HG03432 (cell line): ENCODE results near the gene KAT2B.

Experiments used
- ATAC-seq: cut with Tn5 transposase; IDR thresholded peaks from one replicate; pipeline ENCODE4 v1.9.1; 2021; ENCODE audit warnings: mild to moderate bottlenecking, moderate library complexity; ENCODE audit not compliant: unreplicated experiment

The KAT2B gene

GRCh38 chr3:20095470-20095869 is 55.2 kb downstream of the KAT2B start:
- ATAC-seq = no peak

DNA sequence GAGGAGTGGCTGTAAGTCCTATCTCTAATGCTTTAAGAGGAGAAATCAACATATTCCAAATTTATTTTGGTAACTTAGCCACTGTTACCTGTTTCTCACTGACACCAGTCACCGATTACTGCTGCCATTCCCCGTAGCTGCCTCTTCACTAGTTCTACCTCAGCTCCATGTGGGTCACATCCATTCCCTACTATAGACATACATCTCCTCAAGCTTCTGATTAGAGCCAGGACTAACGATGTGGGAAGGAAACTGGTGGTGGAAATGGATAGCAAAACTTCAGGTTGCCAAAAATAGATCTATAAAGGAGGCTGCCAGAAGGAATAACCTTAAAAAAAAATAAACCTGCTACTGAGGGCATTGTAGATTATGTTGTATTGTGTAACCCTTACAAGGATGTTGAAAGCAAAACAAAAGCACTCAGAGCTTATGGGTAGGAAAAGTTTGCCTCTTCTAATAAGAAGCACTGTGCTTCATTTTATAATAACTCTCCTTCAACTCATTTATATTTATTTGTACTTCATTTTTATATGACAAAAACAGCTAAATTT is 56.0 kb downstream of the KAT2B start:
- no peak for ATAC-seq

GRCh38 chr3:20097015-20097414 is 56.8 kb downstream of the KAT2B start:
- ATAC-seq = no peak

- ATAC-seq = no peak
Measured at GRCh38 chr3:20099060-20099459, 58.8 kb downstream of the KAT2B start.

DNA sequence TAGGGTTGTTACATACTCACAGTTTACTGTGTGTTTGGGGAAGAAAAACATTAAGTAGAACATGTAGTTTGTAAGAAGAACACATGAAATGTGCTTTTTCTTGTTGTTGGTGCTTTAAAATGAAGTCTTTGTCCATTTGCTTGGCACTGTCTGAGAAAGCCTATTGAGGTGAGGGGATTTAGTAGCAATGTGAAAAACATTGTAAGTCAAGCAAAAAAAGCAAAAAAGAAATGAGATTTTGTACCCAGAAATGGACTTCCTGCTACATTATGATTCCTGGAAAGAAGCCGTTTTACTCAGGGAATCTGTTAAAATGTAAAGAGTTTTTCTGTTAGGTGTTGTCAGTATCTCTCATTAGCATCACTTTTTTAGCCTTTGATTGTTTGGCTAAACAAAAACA is 59.9 kb downstream of the KAT2B start:
- ATAC-seq = no peak

- ATAC-seq = no peak
Measured at GRCh38 chr3:20101041-20101440, 60.8 kb downstream of the KAT2B start.

- ATAC-seq = peak; percentile 27
Measured at GRCh38 chr3:20103731-20104130, 63.5 kb downstream of the KAT2B start.

DNA sequence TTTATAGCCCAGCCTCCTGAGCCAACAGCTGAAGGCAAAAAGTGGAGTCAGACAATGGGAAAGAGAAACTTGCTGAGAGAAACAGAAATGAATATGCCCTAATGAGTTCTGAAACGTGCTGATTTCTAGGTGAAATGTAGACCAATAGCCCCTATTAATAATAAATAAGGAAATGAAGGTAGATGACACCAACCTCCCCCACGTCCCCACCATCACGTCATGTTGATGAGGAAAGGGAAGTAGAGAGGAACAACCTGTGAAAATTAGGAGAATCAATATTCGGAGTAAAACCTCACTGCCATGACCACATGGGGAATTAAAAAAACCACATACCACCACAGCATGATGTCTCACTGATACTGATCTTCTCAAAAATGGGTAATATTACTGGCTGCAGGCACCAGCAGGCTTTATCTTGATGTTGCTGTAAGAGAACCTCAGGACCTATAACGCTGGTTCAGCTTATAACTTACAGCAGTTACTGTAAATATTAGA is 64.0 kb downstream of the KAT2B start:
- peak; percentile 84 for ATAC-seq

DNA sequence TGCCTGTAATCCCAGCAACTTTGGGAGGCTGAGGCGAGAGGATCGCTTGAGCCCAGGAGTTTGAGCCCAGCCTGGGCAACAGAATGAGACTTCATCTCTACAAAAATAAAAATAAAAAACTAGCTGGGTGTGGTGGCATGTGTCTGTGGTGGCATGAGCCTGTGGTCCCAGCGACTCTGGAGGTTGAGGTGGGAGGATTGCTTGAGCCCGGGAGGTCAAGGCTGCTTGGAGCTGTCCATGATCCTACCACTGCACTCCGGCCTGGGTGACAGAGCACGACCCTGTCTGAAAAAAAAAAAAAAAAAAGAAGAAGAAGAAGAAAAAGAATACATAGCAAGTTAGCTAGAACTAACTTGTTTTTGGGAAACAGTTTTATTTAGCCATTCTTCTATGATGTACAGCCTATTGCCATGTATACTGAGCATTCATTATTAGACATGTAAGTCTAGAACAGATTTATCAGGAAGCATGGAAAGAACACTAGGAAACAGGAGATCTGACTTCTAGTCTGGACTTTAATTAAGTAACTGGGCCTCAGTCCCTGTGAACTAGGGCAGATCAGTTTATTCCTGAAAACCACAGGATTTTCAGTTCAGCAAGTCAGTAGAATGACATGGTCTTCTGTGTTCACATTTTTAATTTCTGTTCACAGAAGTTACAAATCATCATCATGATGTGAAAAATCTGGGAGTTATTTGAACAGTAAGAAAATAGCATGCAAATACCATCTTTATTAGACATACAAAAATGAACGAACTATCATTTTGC is 65.5 kb downstream of the KAT2B start:
- ATAC-seq = no peak

GRCh38 chr3:20107722-20108121 is 67.5 kb downstream of the KAT2B start:
- no peak for ATAC-seq

GRCh38 chr3:20108869-20109268 is 68.6 kb downstream of the KAT2B start:
- ATAC-seq = no peak

DNA sequence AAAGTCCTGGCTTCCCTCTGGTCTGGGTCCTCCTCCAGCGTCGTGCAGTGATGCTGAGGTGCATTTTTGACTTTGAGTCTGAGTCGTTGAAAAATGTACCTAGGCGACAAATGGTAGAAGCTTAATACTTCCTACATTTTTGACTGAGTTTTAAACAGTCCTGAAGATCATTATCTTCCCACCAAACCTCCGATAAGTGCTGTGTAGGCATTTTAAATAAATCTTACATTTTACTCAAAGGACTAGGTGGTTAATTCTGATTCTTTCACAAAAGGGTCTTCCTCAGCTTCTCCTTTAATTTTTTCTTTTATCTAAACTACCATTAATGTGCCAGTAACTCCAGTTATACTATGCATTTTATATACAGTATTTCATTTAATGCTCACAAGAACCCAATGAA is 70.6 kb downstream of the KAT2B start:
- ATAC-seq = no peak

DNA sequence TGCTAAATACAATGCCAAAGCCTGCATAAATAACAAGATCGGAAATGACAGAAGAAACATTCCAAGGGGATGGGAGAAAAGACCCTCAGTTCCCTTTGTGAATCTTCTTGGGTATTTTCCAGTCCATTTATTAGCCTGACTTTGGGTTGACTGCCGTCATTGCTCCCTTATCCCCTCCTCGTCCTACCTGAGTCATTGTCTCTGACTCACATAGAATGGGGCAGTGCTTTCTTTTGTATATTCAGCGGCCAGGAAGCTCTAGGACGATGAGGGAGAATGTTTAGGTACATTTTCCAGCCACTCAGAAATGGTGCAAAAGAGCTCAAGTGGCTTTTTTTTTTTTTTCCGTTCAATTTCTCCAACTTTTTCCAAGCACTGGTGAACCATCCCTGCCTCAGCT is 71.6 kb downstream of the KAT2B start:
- no peak for ATAC-seq

DNA sequence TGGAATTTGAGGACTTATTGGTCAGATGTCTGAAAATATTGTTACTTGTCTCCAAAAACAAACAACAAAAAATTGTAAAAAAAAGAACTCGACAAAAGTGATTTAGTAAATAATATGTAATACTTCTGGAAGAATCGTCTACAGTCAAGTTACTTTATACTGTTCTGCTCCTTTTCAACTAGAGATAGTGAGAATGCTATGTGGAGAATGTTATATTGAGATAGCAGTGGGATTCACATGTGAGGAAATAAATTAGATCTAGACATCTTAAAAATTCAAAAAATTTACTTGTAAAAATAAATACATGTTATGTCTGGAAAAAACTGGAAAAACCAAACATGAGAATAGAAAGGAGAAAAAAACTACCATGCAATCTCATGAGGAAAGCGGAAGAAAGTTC is 80.8 kb downstream of the KAT2B start:
- no peak for ATAC-seq

DNA sequence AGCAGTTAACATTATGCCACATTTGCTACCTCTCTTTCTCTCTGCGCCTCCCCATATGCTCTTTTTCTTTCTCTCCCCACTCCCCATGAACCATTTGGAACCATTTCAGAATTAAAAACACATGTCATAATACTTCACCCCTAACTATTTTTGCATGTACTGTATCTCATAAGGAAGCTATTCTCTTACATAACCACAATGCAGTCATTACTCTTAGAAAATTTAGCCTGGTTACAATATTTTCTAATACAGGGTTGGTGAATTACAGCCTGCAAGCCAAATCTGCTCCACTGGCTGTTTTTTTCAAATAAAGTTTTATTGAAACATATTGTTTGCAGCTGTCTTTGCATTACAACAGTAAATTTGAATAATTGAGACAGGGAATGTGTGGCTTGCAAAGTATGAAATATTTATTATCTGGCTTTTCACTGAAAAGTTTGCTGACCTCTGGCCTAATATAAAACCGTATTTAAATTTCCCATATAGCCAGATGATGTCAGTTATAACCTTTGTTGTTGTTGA is 82.9 kb downstream of the KAT2B start:
- no peak for ATAC-seq

DNA sequence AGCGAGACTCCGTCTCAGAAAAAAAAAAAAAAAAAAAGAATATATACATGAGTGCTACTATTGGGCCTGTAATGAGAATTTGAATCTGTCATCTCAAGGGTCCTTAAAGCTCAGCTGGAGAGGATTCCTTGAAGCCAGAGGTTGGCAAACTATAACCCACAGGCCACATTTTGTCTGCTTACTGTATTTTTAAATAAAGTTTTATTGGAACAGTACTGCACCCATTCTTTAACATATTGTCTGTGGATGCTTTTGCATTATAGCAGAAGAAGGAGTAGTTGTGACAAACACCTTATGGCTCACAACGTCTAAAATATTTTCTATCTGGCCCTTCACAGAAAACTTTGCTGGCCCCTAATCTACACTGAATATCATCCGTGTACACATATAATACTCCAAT is 85.0 kb downstream of the KAT2B start:
- no peak for ATAC-seq

DNA sequence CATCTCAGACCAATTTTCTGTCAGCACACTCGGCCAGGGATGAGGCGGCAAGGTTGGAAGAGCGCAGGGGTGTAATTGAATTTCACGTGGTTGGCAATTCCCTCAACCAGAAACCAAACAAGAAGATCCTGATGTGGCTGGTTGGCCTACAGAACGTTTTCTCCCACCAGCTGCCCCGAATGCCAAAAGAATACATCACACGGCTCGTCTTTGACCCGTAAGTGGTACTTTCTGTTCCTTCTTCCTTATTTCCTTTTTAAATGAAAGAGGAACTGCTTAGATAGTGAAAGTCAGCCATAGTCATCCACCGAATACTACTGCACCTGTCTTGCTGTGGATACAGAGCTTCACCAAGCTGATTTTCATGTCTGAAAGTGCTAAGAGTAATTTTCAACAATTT is 85.7 kb downstream of the KAT2B start:
- peak; percentile 100 for ATAC-seq

DNA sequence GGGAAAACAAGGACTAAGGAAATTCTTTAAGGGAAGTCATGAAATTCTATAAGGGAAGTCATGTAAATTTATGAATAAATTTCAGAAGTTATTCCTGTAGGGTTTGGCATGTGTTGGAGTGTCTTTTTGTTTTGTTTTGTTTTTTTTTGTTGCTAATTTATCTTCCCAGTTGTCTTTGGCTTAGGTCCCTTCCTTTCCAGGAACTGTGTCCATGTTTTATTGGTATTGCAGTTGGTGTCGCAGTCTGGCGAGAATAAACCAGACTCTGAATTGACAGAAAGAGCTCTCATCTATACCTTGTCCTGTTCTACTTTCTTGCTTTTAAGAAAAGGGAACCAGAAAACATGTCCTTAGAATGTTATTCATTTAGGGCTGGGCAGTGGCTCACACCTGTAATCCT is 88.1 kb downstream of the KAT2B start:
- no peak for ATAC-seq

DNA sequence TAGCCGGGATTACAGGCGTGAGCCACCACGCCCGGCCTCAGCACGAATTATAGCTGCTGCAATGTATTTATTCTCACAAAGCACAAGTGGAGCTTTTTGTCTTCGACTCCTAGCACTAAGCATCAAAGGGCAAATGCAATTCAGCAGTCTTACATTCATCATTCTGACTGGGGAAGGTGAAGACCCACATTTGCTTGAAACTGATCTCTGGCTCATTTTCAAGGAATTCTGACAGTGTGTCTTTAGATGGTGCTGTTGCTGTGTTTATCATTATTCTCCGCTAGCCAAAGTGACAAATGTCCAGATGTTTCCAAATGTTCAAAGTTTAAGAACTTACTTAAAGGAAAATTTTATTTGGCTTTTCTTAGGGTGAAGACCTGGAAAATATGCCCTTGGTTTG is 89.9 kb downstream of the KAT2B start:
- ATAC-seq = no peak

- ATAC-seq = no peak
Measured at GRCh38 chr3:20136231-20136630, 96.0 kb downstream of the KAT2B start.

DNA sequence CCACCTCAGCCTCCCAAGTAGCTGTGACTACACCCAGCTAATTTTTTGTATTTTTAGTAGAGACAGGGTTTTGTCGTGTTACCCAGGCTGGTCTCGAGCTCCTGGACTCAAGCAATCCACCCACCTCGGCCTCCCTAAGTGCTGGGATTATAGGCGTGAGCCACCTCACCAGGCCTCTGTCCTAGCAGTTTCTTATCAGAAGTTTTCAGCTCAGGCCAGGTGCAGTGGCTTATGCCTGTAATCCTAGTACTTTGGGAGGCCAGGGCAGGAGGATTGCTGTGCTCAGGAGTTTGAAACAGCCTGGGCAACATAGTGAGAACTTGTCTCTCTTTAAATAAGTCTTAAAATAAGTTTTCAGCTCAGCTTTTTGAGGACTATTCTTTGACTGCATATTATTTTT is 97.4 kb downstream of the KAT2B start:
- no peak for ATAC-seq

- ATAC-seq = no peak
Measured at GRCh38 chr3:20140881-20141280, 100.6 kb downstream of the KAT2B start.
